ENCODE data around the gene CAMK1D.

Gene CAMK1D

GRCh38 chr10:12631216-12631615 is 281.9 kb downstream of the CAMK1D start:
- Histone ChIP-seq H3K4me3 (ENCODE audit: low read depth, low read length, poor library complexity, severe bottlenecking) (no peak overlapping the region), H3K4me1 (ENCODE audit: insufficient read depth, low read length, severe bottlenecking) (no peaks in the 10 kb centered on the region), H3F3A (ENCODE audit: insufficient read depth, low read length) (no peaks in the 10 kb centered on the region), H3K9ac (ENCODE audit: low read length) (no peak overlapping the region), H3K27ac (ENCODE audit: low read depth, low read length, poor library complexity, severe bottlenecking) (no peak overlapping the region), H2AFZ (ENCODE audit: low read length) (no peak overlapping the region), H4K20me1 (ENCODE audit: insufficient read depth, low read length) (no peaks in the 10 kb centered on the region), H3K27me3 (ENCODE audit: insufficient read depth, low read length) (0 out of 2 replicates have a peak, but pooled peaks cover 4% of the 10 kb centered on the region), H3K79me2 (ENCODE audit: insufficient read depth, low read length) (no peaks in the 10 kb centered on the region), H3K9me3 (ENCODE audit: low read length) (no peaks in the 10 kb centered on the region), H3K4me2 (ENCODE audit: low read length) (no peak overlapping the region), H3K36me3 (ENCODE audit: insufficient read depth, low read length) (no peaks in the 10 kb centered on the region), H3K9me2 (ENCODE audit: low read depth, low read length) (no peaks in the 10 kb centered on the region)
- TF ChIP-seq CTCF (IDR thresholded peaks at IDR 0.05; ENCODE audit: low read length), result no peak
- TF ChIP-seq EZH2 (IDR thresholded peaks at IDR 0.05; ENCODE audit: borderline replicate concordance, low read length), result no peak

- no peaks in the 10 kb centered on the region for H3K4me1 ChIP-seq (ENCODE audit: insufficient read depth, low read length, severe bottlenecking)
- H3K9ac ChIP-seq (ENCODE audit: low read length), result no peak overlapping the region
- no peaks in the 10 kb centered on the region for H4K20me1 ChIP-seq (ENCODE audit: insufficient read depth, low read length)
- H3K9me3 ChIP-seq (ENCODE audit: low read length), result no peaks in the 10 kb centered on the region
- H3K4me3 ChIP-seq (ENCODE audit: low read depth, low read length, poor library complexity, severe bottlenecking), result no peak overlapping the region
- no peaks in the 10 kb centered on the region for H3F3A ChIP-seq (ENCODE audit: insufficient read depth, low read length)
- no peaks in the 10 kb centered on the region for H3K36me3 ChIP-seq (ENCODE audit: insufficient read depth, low read length)
- TF ChIP-seq CTCF (IDR thresholded peaks at IDR 0.05; ENCODE audit: low read length), result no peak
- TF ChIP-seq EZH2 (IDR thresholded peaks at IDR 0.05; ENCODE audit: borderline replicate concordance, low read length), result no peak
- no peak overlapping the region for H2AFZ ChIP-seq (ENCODE audit: low read length)
- no peak overlapping the region for H3K4me2 ChIP-seq (ENCODE audit: low read length)
- no peak overlapping the region for H3K27ac ChIP-seq (ENCODE audit: low read depth, low read length, poor library complexity, severe bottlenecking)
- no peaks in the 10 kb centered on the region for H3K79me2 ChIP-seq (ENCODE audit: insufficient read depth, low read length)
- no peaks in the 10 kb centered on the region for H3K9me2 ChIP-seq (ENCODE audit: low read depth, low read length)
- 0 out of 2 replicates have a peak, but pooled peaks cover 4% of the 10 kb centered on the region for H3K27me3 ChIP-seq (ENCODE audit: insufficient read depth, low read length)
Observed at GRCh38 chr10:12631787-12632562, 282.6 kb downstream of the CAMK1D start.

GRCh38 chr10:12633776-12634620 is 284.7 kb downstream of the CAMK1D start:
- Histone ChIP-seq H3K27me3 (ENCODE audit: insufficient read depth, low read length) (0 out of 2 replicates have a peak, but pooled peaks cover 4% of the 10 kb centered on the region), H3F3A (ENCODE audit: insufficient read depth, low read length) (no peaks in the 10 kb centered on the region), H3K27ac (ENCODE audit: low read depth, low read length, poor library complexity, severe bottlenecking) (no peak overlapping the region), H2AFZ (ENCODE audit: low read length) (no peak overlapping the region), H3K9me3 (ENCODE audit: low read length) (no peaks in the 10 kb centered on the region), H4K20me1 (ENCODE audit: insufficient read depth, low read length) (no peaks in the 10 kb centered on the region), H3K36me3 (ENCODE audit: insufficient read depth, low read length) (no peaks in the 10 kb centered on the region), H3K9ac (ENCODE audit: low read length) (no peak overlapping the region), H3K4me2 (ENCODE audit: low read length) (no peak overlapping the region), H3K9me2 (ENCODE audit: low read depth, low read length) (no peaks in the 10 kb centered on the region), H3K4me3 (ENCODE audit: low read depth, low read length, poor library complexity, severe bottlenecking) (no peak overlapping the region), H3K4me1 (ENCODE audit: insufficient read depth, low read length, severe bottlenecking) (no peaks in the 10 kb centered on the region), H3K79me2 (ENCODE audit: insufficient read depth, low read length) (no peaks in the 10 kb centered on the region)
- TF ChIP-seq EZH2 (IDR thresholded peaks at IDR 0.05; ENCODE audit: borderline replicate concordance, low read length), result no peak
- no peak for TF ChIP-seq CTCF (IDR thresholded peaks at IDR 0.05; ENCODE audit: low read length)
